ACC112 (cell line): ENCODE data around the gene CCDC38.

ENCODE experiments used
- H2AFZ ChIP-seq: fragments of 200-600 bp; sonication (generic); one replicate; pipeline ENCODE4 v1.6.0; 2017; ENCODE audit warnings: antibody characterized with exemption, low read length; ENCODE audit not compliant: unreplicated experiment
- H3K27ac ChIP-seq: fragments of 200-600 bp; sonication (generic); 2 replicates; pipeline ENCODE4 v1.5.1; 2014; ENCODE audit warnings: low read depth, mild to moderate bottlenecking, antibody characterized with exemption, low read length, moderate library complexity
- H3K27me3 ChIP-seq: fragments of 200-600 bp; sonication (generic); 2 replicates; pipeline ENCODE4 v1.6.1; 2014; ENCODE audit warnings: mild to moderate bottlenecking, antibody characterized with exemption, low read length, moderate library complexity, mixed read lengths; ENCODE audit not compliant: insufficient read depth
- H3K36me3 ChIP-seq: fragments of 200-600 bp; sonication (generic); 2 replicates; pipeline ENCODE4 v1.6.1; 2016; ENCODE audit warnings: mild to moderate bottlenecking, antibody characterized with exemption, low read length, moderate library complexity, mixed read lengths; ENCODE audit not compliant: insufficient read depth
- H3K4me1 ChIP-seq: fragments of 200-600 bp; sonication (generic); one replicate; pipeline ENCODE4 v1.6.1; 2016; ENCODE audit warnings: low read length, mixed read lengths; ENCODE audit not compliant: insufficient read depth, unreplicated experiment, control insufficient read depth
- H3K4me3 ChIP-seq: fragments of 200-600 bp; sonication (generic); 2 replicates; pipeline ENCODE4 v1.5.1; 2014; ENCODE audit warnings: mild to moderate bottlenecking, low read depth, low read length
- H3K79me2 ChIP-seq: fragments of 200-600 bp; sonication (generic); one replicate; pipeline ENCODE4 v1.6.0; 2016; ENCODE audit warnings: low read length; ENCODE audit not compliant: control insufficient read depth, unreplicated experiment, insufficient read depth

Gene CCDC38

DNA sequence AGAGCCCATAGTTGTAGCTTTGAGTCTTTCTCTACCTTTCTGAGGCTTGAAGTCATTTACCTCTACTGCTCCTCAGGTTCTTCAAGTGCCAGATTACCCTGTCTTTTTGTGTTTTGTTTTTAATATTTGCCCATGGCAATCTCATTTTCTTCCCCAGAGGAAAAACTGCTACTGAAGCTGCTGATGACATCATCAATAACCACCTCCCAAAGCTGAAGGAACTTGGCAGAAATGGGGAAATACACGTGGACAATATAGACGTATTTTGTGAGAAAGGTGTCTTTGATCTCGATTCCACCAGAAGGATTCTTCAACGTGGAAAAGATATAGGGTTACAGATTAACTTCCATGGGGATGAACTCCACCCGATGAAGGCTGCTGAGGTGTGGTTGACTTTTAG is 17.8 kb upstream of the CCDC38 start:
- no peak overlapping the region for H2AFZ ChIP-seq

DNA sequence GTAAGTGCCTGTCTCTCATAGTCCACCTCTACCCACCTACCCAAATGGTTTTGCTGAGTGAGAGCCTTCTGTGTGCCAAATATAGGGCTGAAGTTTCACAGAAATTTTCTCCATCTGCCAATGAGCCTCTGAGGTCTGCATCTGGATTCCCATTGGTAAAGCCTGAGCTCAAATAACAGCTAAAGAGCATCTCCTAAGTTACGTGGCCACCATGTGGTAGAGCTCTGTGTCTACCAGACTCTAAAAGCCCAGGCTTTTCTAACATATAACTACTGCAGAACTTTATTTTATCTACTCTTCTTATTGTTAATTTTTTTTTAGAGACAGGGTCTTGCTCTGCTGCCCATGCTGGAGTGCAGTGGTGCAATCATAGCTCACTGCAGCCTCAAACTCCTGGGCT is 16.7 kb upstream of the CCDC38 start:
- no peaks in the 10 kb centered on the region for H3K4me1 ChIP-seq
- no peak overlapping the region for H2AFZ ChIP-seq
- no peaks in the 10 kb centered on the region for H3K27me3 ChIP-seq
- no peak overlapping the region for H3K4me3 ChIP-seq
- H3K36me3 ChIP-seq, result no peaks in the 10 kb centered on the region
- no peaks in the 10 kb centered on the region for H3K79me2 ChIP-seq
- H3K27ac ChIP-seq, result no peak overlapping the region

More for the DNA sequence above, 17.8 kb upstream of the CCDC38 start:
- H3K4me1 ChIP-seq, result no peaks in the 10 kb centered on the region
- no peak overlapping the region for H3K27ac ChIP-seq
- H3K79me2 ChIP-seq, result no peaks in the 10 kb centered on the region
- no peaks in the 10 kb centered on the region for H3K36me3 ChIP-seq
- no peak overlapping the region for H3K4me3 ChIP-seq
- H3K27me3 ChIP-seq, result no peaks in the 10 kb centered on the region

DNA sequence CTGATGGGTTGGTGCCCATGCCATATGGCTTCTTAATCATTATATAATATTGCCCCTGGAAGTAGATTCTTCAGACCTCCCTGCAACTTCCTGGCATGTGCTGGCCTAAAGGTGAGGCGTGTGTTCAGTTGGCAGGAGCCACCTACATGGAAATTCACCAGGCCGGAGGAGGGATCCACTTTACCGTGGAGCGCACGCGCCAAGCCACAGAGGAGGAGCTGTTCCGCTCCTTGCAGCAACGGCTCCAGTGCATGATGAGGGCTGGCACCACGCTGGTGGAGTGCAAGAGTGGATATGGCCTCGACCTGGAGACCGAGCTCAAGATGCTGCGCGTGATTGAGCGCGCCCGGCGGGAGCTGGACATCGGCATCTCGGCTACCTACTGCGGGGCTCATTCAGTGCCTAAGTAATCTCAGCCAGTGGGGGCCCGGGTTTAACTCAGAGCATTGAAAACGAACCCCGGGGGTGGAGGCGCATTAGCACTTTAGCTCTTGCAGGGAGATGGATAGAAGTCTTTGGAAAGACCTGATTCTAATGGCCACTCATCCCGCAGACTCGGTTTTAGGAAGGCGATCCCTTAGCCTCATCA is 14.2 kb upstream of the CCDC38 start:
- Histone ChIP-seq H3K36me3 (no peaks in the 10 kb centered on the region), H3K4me3 (no peak overlapping the region), H3K79me2 (no peaks in the 10 kb centered on the region), H3K4me1 (no peaks in the 10 kb centered on the region), H2AFZ (peak overlapping the region; percentile 7), H3K27ac (no peak overlapping the region), H3K27me3 (peaks cover 12% of the 10 kb centered on the region)

DNA sequence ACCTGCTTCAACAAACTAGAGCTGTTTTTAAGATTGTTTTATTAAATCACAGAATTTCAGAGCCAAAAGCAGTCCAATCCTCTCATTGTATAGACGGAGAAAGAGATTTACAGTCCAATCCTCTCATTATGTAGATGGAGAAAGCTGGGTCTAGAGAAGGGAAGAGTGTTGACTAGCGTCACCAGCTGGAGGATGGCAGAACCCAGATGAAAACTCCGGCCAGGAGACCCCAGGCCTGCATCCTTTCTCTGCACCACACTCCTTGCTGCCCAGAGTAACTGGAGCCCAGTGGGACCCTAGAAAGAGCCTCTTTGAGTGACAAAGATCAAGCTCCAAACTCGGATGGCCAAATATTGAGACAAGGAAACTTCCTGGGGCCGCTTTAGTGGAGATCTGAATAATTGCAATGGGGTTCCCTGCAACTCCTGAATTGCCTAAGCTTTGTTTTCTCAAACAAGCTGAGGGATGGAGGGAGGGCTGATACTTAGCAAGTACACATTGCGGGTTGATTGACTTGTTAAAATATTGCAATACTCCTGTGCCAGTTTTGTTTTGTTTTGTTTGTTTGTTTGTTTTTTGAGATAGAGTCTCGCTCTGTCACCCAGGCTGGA is 13.2 kb upstream of the CCDC38 start:
- Histone ChIP-seq H3K27ac (no peak overlapping the region), H3K4me3 (no peak overlapping the region), H3K79me2 (no peaks in the 10 kb centered on the region), H3K4me1 (no peaks in the 10 kb centered on the region), H2AFZ (no peak overlapping the region), H3K27me3 (peaks cover 20% of the 10 kb centered on the region), H3K36me3 (no peaks in the 10 kb centered on the region)

DNA sequence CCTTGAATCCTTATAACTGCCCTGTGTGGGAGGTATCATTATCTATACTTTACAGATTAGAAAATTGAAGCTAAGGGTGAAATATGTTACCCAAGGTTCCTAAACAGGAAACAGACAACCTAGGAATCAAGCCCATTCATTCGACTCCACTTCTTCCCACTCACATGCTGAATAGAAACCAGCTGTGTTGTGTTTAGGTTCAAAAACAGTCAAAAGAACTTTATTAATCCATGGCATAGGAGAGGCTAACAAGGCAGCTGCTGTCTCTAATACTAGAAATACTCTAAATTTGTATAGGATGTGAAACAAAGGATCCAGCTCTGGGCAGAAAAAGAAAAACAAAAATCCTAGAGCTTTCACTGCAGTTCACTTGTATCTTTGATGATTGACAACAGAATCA is 10.6 kb upstream of the CCDC38 start:
- Histone ChIP-seq H3K79me2 (no peaks in the 10 kb centered on the region), H3K4me1 (no peaks in the 10 kb centered on the region), H3K27ac (no peak overlapping the region), H3K4me3 (no peak overlapping the region), H3K27me3 (peaks cover 36% of the 10 kb centered on the region), H2AFZ (no peak overlapping the region), H3K36me3 (no peaks in the 10 kb centered on the region)

DNA sequence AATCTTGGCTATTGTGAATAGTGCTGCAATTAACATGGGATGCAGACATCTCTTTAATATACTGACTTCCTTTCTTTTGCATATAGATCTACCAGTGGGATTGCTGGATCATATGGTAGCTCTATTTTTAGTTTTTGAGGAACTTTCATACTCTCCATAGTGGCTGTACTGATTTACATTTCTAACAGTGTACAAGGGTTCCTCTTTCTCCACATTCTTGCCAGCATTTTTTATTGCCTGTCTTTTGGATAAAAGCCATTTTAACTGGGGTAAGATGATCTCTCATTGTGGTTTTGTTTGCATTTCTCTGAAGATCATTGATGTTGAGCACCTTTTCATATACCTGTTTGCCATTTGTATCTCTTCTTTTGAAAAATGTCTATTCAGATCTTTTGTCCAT is 9.1 kb upstream of the CCDC38 start:
- peaks cover 36% of the 10 kb centered on the region for H3K27me3 ChIP-seq
- H3K4me1 ChIP-seq, result no peaks in the 10 kb centered on the region
- no peaks in the 10 kb centered on the region for H3K36me3 ChIP-seq
- H3K27ac ChIP-seq, result no peak overlapping the region
- no peaks in the 10 kb centered on the region for H3K79me2 ChIP-seq
- H3K4me3 ChIP-seq, result no peak overlapping the region
- no peak overlapping the region for H2AFZ ChIP-seq

DNA sequence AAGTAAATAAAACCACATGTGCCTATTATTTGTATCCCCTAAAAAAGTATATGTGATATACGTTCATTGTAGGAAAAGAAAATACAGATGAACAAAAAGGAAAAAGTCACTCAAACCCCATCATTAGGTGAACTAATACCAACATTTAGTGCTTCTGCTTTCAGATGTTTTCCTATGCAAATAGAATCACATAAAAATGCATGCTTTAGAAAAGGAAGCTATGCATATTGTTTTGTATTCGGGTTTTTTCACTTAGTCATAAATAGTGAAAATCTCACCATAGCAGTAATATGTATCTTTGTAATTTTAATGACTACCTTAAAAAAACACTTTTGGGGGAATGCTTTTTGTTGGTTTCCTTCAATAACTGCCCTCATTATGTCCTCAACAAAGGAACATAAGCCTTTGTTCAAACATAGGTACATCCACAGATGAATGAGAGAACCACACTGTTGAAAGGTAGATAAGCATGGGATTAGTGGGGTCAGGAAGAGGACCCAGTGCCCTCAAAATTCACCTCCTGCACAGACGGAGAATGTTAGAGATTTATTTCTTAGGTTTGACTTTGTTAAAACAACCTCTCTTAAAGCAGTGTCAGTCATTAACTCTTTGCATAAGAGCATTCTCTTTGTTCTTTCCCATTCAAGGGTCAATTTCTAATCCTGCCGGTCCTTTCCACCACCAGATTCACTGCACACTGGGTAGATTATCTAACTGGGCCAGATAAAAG is 7.2 kb upstream of the CCDC38 start:
- Histone ChIP-seq H3K27me3 (peaks cover 45% of the 10 kb centered on the region), H3K36me3 (no peaks in the 10 kb centered on the region), H3K27ac (no peak overlapping the region), H3K4me3 (no peak overlapping the region), H3K4me1 (no peaks in the 10 kb centered on the region), H2AFZ (no peak overlapping the region), H3K79me2 (no peaks in the 10 kb centered on the region)

DNA sequence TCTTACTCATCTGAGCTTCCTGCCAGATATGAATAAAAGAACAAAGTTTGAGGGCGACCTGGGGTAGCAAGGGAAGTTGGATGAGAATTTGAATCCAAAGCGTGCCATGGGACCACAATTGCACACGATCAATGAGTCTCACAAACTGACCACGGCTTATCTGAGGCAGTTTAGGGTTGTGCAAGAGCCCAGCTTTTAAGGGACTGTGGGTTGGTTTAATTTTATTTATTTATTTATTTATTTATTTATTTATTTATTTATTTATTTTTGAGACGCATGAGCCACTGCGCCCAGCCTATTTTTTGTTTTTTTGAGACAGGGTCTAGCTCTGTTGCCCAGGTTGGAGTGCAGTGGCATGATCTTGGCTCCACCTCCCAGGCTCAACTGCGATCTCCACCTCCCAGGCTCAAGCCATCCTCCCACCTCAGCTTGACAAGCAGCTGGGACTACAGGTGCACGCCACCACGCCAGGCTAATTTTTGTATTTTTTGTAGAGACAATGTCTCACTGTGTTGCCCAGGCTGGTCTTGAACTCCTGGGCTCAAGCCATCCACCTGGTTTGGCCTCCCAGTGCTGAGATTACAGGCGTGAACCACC is 1.8 kb upstream of the CCDC38 start:
- Histone ChIP-seq H3K4me3 (peak overlapping the region; percentile 90), H3K27ac (no peak overlapping the region), H3K79me2 (no peaks in the 10 kb centered on the region), H3K36me3 (no peaks in the 10 kb centered on the region), H3K4me1 (peaks cover 4% of the 10 kb centered on the region), H2AFZ (no peak overlapping the region), H3K27me3 (peaks cover 14% of the 10 kb centered on the region)

DNA sequence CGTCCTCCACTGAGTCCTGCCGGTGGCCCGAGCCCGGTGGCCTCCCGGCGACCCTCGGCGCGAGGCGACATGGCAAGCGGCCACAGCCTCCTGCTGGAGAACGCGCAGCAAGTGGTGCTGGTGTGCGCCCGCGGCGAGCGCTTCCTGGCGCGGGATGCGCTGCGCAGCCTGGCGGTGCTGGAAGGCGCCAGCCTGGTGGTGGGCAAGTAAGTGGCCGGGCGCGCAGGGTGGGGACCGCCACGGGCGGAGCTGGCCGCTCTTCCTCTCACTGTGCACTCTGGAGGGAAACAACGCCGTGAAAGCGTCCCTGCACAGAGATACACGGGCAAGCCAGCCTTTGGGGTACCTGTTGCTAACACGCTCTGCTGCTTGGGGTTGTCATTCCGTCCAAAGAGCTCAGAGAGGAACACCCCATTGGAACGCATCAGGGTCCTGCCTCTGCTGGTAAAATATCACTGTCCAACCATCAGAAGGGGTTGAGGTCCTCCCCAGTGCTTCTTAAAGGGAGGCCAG is 972 bp upstream of the CCDC38 start, which contains the start of gene AMDHD1:
Gene AMDHD1 (plus strand): TSS at position 2 of the 513 bp plus-strand sequence. CDS start 68 bp downstream, at position 70.
- Histone ChIP-seq H3K79me2 (no peaks in the 10 kb centered on the region), H3K27me3 (peaks cover 12% of the 10 kb centered on the region), H3K27ac (no peak within 1 kb of the TSS), H3K4me1 (peaks cover 4% of the 10 kb centered on the region), H2AFZ (peak within 1 kb of the TSS; percentile 80), H3K36me3 (no peaks in the 10 kb centered on the region), H3K4me3 (peak within 1 kb of the TSS; percentile 90)

DNA sequence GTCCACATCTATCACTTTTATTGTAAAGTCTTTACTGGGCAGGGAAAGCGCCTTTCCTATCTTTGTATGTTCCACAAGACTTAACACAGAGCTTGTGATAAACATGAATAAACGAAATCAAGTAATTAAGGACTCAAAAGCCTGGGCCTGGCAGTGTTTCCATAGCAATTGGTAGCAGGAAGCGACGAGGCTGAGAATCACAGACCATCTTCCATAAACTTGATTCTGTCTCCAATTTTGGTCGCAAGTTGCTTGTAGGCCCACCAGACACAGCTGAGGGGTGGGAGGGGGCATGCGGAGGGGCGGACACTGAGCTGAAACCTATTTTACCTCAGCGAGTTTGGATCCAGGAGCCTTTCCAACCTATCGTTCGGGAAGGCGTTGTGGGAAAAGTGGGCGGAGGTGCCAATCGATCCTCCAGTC is 302 bp downstream of the CCDC38 start:
- peak overlapping the region; percentile 57 for H2AFZ ChIP-seq
- peaks cover 4% of the 10 kb centered on the region for H3K4me1 ChIP-seq
- peak overlapping the region; percentile 90 for H3K4me3 ChIP-seq
- H3K27me3 ChIP-seq, result peaks cover 12% of the 10 kb centered on the region
- no peak overlapping the region for H3K27ac ChIP-seq
- H3K79me2 ChIP-seq, result no peaks in the 10 kb centered on the region
- no peaks in the 10 kb centered on the region for H3K36me3 ChIP-seq
